Activated gamma-delta T cell (primary cell): Measurements from ENCODE around the gene TLE2.
A peak's percentile ranks its signal among the peaks of the same experiment; 100 is the strongest.

Source experiments
- DNase-seq: peaks from one replicate; lab custom pipeline; 2025; lab: John Stamatoyannopoulos, UW
- total RNA-seq, 2 donors: gene quantifications; one replicate each; lab custom pipeline; 2026; lab: John Stamatoyannopoulos, UW

The TLE2 gene
- total RNA-seq: 14.6 to 17.4 reads per million in 2 donors

GRCh38 chr19:3029065-3029923 is at the start of gene TLE2:
TLE2 (minus strand) TSS chr19:3029280; CDS start chr19:3028904, 376 bp downstream.
- DNase-seq: no peak

DNA sequence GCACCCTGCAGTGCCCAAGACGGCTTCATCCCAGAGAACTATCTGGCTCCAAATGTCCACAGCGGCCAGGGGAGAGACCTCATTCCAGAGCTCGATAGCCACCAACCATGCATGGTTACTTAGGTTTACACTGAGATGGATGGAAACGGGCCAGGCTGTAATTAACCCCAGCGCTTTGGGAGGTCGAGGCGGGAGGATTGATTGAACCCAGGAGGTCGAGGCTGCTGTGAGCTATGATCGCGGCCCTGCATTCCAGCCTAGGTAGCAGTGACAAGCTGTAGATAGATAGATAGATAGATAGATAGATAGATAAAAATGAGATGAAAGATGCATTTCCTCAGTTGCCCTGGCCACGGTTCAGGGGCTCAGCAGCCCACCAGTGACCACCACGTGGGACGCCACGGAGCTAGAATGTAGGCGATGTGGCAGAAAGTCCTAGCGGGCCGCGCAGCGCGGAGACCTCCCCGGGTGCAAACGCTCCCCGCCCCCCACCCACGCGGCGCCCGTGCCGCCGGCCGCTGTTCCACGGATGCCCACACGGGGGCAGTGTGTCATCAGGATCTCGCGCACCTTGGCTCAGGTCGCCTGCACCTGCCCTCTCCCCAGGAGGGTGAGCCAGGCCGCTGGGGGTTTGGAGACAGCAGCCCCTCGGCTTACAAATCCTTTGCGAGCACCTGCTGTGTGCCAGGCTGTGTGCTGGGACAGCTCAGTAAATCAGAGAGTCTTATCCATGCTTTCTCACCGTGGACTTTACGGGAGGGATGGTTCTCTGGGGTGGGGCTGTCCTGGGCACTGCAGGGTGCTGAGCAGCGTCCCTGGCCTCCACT is 46.7 kb upstream of the TLE2 start:
- DNase-seq: peak; percentile 51

DNA sequence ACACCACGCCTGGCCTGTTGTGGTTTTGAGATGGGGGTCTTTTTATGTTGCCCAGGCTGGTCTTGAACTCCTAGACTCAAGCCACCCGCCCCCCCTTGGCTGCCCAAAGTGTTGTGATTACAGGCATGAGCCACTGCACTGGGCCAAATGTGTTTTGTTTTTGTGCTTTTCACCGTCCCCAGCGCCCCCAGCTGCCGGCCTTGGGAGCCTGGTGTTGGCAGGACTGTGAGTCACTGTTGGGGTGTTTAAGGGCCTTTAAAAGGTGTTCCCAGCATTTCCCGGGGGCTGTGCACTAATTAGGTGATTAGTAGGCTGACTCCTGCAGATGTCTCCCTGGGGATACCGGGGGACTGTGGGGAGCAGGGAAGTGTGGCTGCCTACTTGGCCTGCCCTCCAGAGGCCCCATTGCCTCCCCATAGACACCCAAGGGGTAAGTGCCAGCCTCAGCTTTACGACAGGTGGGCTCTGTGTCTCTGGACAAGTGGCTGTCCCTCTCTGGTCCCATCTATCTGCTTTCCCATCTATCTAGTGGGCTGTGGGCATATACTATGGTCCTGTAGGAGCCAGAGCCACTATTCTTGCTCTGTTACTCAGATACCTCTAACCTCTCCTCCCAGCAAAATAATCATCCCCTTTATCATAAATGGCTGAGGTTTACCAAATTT is 45.0 kb upstream of the TLE2 start:
- no peak for DNase-seq

- no peak for DNase-seq
Observed at GRCh38 chr19:3073159-3073563, 44.1 kb upstream of the TLE2 start.

DNA sequence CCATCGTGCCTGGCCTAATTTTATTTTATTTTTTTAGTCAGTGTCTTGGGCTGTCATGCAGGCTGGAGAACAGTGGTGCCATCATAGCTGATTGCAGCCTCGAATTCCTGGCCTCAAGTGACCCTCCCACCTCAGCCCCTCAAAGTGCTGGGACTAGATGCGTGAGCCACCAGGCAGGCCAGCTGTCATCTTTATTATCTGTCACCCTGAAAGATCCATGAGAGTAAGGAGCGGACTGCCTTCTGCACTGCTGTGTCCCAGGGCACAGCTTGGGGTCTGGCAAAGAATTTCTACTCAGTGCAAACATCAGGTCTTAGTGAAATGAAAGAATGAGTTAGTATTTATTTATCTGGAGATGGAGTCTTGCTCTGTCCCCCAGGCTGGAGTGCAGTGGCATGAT is 42.7 kb upstream of the TLE2 start:
- DNase-seq: no peak

DNA sequence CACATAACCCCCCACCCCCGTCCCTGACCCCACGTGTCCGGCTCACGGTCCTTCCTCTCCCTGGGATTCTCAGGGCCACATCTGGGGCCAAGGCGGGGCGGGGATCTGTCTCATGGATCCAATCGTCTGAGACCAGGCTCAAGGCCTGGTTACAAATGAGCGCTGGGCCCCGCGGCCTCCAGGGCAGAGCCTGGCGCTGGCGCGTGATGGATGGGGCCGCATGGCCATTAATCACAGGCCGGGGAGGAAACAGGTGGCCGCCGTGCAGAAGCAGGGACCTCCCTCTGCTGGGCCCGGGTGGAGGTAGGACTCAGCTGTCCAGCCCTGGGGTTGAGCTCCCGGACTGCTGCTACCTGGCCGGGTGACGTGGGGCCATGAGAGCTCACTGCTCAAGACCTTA is 39.0 kb upstream of the TLE2 start:
- DNase-seq: no peak

DNA sequence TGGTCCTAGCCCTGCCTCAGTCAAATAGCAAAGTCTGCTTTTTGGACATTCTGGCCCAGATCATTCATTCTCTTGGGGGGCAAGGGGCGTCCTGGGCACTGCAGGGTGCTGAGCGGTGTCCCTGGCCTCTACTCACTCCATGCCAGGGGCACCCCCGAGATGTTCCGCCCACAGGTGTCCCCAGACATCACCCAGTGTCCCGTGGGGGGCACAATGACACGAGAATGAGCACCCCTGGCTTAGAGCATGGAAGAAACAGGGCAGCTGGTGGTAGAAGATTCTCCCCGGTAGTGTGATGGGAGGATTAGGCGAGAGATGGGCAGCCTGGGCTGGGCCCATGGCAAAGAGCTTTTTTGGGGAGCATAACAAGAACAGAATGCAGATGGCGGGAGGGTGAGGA is 38.5 kb upstream of the TLE2 start:
- no peak for DNase-seq

DNA sequence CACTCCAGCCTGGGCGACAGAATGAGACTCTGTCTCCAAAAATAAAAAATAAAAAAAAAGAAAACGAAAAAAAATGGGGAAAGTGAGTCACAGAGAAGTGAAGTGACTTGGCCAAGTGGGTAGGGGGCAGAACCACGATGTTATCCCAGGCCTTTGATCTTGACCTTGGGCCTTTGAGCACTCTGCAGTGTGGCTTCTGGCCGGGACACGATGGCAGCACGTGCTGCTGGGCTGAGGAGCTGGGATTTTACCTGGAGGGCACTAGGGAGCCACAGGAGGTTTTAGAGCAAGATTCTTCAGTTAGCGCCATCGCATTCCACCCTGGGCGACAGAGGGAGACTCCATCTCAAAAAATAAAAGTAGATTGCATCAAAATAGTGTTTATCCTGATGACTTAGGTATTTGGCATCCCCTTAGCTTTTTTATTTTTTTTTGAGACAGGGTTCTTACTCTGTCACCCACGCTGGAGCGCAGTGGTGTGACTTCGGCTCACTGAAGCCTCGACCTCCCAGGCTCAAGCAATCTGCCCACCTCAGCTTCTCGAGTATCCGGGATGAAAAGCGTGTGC is 37.5 kb upstream of the TLE2 start:
- DNase-seq: no peak

DNA sequence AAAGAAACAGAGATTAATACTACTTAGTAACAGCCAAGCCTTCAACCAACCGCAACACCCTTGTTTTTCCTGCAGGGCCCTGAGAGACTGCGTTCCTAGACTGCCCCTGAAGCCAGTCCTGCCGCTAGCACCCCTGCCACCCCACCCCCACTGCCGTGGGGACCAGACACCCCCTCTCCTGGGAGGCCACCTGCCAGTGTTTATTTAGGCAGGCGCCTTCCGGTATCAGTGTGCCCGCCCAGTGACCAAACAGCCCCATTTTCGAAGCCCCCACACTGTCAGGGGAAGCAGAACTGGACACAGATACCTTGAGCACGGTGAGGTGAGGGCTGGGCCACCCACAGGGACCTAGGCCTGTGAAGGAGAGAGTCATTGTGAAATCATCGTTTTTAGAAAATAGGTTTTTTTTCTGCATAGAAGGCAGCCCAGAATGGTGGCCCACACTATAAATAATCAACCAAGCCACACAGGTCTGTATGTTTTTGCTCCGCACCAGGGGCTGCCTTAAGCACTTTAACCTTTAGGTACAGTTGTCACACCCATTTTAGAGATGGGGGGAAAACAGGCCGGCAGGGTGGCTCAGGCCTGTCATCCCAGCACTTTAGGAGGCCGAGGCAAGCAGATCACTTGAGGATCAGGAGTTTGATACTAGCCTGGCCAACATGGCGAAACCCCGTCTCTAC is 36.7 kb upstream of the TLE2 start:
- no peak for DNase-seq

DNA sequence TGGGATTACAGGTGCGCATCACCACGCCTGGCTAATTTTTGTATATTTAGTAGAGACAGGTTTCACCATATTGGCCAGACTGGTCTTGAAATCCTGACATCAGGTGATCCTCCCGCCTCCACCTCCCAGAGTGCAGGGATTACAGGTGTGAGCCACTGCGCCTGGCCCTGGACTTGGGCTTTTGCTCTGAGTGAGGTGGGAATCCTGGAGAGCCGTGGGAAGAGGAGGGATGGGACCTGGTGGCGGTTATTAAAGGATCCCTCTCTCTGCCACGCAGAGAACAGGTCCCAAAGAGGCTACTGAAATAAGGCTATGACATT is 34.9 kb upstream of the TLE2 start:
- DNase-seq: no peak

DNA sequence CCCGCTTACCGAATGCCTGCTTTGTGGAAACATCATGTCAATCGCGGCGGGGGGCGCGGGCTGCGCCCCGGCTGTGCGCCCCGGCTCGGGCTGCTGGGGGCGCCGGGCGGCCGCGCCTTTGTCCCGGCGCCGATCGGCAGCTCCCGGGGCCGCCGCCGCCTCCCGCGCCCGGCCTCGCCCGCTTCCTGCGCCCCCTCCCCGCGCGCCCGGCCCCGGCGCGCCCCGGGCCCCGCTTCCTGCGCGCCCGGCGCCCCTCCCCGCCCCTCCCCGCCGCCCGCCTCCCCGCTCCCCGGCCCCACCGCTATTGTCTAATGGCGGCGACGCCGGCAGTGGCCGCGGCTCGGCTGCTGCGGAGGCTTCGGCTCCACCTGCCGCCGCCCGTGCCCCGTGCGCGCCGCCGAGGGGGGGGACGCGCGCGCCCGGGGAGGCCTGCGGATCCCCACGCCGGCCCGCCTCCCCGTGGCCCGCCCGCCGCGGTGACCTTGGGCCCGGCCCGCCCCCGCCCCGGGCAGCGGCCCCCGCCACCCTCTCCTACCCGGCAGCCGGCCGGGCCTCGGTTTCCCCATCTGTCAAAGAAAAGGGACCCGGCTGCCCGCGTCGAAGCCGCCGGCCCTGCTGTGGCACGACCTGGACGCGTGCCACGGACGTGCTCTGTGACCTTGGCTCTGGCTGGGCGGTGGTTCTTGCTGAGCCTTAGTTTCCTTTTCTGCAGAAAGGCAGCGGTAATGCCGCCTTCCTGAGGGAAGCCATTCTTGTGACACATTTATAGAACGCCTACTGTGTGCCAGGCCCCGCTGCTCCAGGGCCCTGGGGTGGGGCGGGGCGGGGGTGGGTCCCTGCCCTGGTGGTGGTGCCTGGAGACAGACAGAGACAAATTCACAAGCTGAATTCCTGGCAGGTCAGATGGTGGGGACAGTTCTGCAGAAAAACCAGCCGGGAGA is 33.4 kb upstream of the TLE2 start, which contains the start of gene TLE5:
Gene TLE5, minus strand, starts transcription at position 331 of the 941 bp plus-strand sequence. Its CDS starts 295 bp downstream, at position 36.
- peak; percentile 66 for DNase-seq

DNA sequence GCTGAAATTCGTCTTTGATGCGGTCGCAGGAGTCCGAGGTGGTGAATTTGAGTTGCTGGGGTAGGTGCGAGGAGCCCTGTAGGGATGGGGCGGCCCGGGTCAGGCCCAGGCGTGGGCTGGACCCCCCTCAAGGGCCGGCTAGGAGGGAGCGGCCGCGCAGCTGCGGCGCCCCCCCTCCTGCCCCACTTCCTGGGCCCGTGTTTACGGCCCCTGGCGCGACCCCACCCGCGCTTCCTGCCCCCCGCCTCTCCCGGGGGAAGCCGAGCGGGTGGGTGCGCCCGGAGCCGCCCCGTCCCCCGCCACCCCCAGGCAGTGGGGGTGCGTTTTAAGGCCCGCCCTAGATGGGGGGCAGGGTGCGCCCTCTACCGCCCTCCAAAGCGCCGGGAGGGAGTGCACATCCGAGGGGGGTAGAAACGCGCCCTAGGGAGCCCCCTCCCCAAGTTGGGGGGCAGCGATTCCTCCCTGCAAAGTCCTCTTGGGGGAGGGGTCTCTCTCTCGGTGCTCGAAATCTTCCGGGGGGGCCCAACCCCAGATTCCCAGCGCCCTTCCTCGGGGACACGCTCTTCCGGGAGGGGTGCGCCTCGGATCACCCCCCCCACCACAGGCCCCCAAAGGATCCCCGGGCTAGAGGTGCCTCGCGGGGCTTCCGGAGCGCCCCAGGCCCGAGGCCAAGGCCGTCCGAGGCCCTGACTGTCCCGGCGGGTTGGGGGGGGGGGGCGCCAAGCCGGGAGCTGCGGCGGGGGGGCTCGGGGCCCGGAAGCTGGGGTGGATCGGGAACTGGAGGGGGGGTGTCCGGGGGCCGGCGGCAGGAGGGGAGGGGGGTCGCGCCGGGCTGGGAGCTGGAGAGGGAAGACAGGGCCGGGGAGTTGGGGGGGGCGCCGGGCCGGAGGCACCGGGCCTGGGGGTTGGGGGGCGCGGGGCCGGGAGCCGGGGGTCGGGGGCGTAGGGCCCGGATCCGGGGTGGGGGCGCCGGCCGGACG is 32.4 kb upstream of the TLE2 start:
- peak; percentile 56 for DNase-seq

GRCh38 chr19:3060857-3061181 is 31.7 kb upstream of the TLE2 start:
- DNase-seq: no peak

- DNase-seq: no peak
Observed at GRCh38 chr19:3059653-3060052, 30.6 kb upstream of the TLE2 start.

- no peak for DNase-seq
Observed at GRCh38 chr19:3058821-3059314, 29.8 kb upstream of the TLE2 start.

DNA sequence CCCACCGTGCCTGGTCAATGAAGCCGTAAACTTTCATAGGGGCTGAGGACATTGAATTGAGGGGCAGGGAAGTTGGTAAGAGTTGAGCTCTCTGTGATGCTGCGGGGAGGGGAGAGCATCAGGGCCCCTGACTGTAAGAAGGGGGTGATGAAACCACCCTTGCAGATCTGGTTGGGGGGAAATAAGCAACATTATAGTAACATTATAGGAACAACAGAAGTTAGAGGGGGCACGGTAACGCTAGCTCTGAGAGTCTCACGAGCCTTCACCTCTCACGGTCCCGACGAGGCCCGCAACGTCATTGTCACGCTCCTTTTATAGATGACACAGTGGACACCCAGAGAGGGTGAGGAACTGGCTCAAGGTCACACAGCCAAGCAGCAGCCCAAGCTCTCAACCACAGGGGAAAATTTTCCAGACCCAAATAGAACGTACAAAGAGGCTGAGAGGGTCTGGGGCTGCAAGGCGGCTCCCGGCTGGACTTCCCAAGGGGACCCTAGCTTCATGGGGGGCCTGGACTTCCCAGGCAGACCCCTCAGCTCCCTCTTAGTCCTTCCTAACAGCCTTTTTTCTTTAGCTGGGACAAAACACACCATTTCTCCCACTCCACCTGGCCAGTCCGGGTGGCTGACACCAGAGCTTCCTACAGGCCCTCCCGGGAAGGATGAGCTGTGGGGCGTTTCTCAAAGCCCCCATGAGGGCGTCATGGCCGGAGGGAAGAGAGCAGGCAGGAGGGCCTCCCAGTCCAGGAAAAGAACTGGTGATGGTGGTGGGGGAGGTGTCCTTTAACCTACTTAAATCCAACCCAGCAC is 29.1 kb upstream of the TLE2 start:
- DNase-seq: no peak

DNA sequence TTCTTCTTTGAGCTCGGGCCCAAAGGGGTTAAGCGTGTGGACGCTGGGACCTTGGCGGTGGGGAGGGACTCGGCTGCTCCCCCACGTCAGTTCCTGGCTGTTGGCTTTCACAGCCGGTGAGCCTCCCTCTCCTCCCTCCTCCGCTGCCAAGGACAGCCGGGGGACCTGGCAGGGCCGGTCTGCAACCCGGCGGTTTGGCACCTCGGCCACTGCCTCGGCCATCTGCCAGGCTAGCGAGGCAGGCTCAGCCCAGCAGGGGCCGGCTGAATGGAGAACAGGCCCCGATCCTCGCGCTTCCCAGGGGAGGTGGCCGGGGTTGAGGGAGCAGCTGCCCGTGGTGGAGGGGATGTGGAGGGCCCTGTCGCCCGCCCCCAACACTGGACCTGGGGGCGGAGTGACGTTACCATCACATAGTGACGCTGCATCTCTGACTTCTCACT is 28.2 kb upstream of the TLE2 start:
- no peak for DNase-seq

DNA sequence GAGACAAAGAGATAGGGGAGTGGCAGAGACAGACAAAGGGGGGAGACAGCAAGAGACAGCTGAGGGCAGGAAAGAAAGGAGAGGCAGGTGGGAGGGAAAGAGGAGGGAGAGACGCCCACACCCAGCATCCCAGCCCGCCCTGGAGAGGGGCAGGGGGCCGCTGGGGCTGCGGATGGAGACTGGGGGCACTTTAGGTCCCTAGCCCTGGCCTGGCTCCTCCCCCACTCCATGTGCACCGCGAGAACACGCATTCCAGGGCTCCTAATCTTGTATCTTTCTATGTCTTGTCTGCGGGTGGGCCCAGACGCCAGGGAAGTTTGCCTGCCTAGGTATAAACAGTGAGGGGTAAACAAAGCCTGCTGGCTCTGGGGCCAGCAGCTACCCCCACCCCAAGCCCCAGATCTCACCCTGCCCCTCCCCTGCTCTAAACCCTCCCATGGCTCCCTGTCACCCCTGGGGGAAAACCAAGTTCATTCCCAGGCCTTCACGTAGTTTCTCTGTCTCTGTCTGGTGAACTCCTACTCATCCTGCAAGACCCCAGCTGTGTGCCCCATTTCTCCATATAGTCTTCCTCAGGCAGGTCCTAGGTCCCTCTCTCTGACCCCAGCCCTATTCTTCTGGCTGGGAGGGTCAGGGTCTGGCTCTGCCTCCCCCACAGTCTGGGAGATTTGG is 27.5 kb upstream of the TLE2 start:
- DNase-seq: no peak
